ENCODE results near the gene RPTOR. TPM values are rescaled to one million over a fixed set of nuclear protein-coding genes. Genes with fewer than 3 reads are reported as not detected.

The RPTOR gene
- polyA plus RNA-seq, 1 donor (not counting 4 experiments of a cell fraction or from before 2014, with no cell fraction given): 4.0 TPM

DNA sequence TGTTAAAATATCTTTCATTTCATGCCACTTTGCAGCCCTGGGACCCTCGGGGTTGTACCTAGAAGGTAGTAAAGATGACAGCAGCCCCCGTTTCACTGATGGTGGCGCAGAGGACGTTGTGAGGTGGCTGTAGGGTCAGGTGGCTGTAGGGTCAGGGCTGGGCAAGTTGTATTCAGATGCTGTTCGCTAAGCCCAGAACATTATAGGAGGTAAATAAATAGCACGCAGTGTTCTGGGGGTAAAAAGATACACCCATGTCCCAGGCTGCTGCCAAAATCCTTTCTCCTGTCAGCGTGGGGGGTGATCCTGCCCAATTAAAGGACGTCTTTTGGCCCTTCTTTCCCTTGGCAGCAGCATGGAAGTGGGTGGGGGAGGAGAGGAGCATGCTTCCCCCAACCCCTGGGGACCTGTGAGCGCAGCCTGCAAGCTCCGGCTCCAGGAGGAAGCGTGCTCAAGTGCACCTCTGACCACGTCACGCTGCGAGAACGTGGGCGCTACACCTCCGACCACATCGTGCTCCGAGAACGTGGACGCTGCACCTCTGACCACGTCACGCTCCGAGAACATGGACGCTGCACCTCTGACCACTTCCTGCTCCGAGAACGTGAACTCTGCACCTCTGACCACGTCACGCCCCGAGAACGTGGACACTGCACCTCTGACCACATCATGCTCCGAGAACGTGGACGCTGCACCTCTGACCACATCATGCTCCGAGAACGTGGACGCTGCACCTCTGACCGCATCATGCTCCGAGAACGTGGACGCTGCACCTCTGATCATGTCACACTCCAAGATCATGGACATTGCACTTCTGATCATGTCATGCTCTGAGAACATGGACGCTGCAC lies 182.1 kb downstream of the RPTOR start:
- Histone ChIP-seq H3K4me2 (ENCODE audit: control insufficient read depth, extremely low read depth, insufficient read depth, low read depth, low read length) (no peak overlapping the region), H3K36me3 (ENCODE audit: control insufficient read depth in 2 of 2, extremely low read depth in 1 of 2, insufficient read depth in 2 of 2, low read length in 2 of 2) (peaks cover 2 to 10% of the 10 kb centered on the region in 2 experiments), H3K27me3 (ENCODE audit: control insufficient read depth, extremely low read depth, insufficient read depth, low read length) (no peaks in the 10 kb centered on the region), H3K27ac (ENCODE audit: control insufficient read depth, insufficient read depth, low read length) (no peak overlapping the region), H3K9ac (ENCODE audit: control insufficient read depth, extremely low read depth, insufficient read depth, low read length) (no peak overlapping the region), H3K4me3 (ENCODE audit: control insufficient read depth in 2 of 3, extremely low read depth in 1 of 3, insufficient read depth in 2 of 3, low read depth in 1 of 3, low read length in 3 of 3) (no peak overlapping the region), H2AFZ (ENCODE audit: control insufficient read depth, low read length) (no peak overlapping the region), H4K20me1 (ENCODE audit: control insufficient read depth, extremely low read depth, insufficient read depth, low read length) (no peaks in the 10 kb centered on the region), H3K9me3 (ENCODE audit: control insufficient read depth, low read depth, low read length) (no peaks in the 10 kb centered on the region), H3K4me1 (ENCODE audit: control insufficient read depth, extremely low read depth, insufficient read depth, low read length) (peaks cover 37% of the 10 kb centered on the region), H3K79me2 (ENCODE audit: control insufficient read depth, insufficient read depth, low read length) (peaks cover 41% of the 10 kb centered on the region), H3K9me1 (ENCODE audit: control insufficient read depth, extremely low read depth, insufficient read depth, low read length) (no peaks in the 10 kb centered on the region)
- no peak for DNase-seq (ENCODE audit: low read depth, low spot score)
- FAIRE-seq: no peak
- dilution Hi-C loops (cut with MboI; ENCODE audit: extremely low pct_ligation_motif_present, low sequenced_read_pairs): no loop called here
- TF ChIP-seq, protein P1, sequence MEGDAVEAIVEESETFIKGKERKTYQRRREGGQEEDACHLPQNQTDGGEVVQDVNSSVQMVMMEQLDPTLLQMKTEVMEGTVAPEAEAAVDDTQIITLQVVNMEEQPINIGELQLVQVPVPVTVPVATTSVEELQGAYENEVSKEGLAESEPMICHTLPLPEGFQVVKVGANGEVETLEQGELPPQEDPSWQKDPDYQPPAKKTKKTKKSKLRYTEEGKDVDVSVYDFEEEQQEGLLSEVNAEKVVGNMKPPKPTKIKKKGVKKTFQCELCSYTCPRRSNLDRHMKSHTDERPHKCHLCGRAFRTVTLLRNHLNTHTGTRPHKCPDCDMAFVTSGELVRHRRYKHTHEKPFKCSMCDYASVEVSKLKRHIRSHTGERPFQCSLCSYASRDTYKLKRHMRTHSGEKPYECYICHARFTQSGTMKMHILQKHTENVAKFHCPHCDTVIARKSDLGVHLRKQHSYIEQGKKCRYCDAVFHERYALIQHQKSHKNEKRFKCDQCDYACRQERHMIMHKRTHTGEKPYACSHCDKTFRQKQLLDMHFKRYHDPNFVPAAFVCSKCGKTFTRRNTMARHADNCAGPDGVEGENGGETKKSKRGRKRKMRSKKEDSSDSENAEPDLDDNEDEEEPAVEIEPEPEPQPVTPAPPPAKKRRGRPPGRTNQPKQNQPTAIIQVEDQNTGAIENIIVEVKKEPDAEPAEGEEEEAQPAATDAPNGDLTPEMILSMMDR (optimal IDR thresholded peaks at IDR 0.05 in 1 of 3, IDR thresholded peaks at IDR 0.05 in 1 of 3, conservative IDR thresholded peaks at IDR 0.05 in 1 of 3; ENCODE audit: extremely low read depth in 1 of 3, insufficient read depth in 2 of 3, low read length in 3 of 3): no peak
- no peak for TF ChIP-seq EZH2 (IDR thresholded peaks at IDR 0.05; ENCODE audit: low read length)

DNA sequence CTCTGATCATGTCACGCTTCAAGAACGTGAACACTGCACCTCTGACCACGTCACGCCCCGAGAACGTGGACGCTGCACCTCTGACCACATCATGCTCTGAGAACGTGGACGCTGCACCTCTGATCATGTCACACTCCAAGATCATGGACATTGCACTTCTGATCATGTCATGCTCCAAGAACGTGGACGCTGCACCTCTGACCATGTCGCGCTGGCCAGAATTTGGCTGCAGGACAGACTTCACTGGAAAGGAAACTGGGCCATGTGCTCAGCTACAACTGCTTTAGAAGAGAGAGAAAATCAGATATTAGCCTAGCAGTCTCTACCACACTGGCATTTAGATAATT lies 182.7 kb downstream of the RPTOR start:
- Histone ChIP-seq H3K9me1 (ENCODE audit: control insufficient read depth, extremely low read depth, insufficient read depth, low read length) (no peaks in the 10 kb centered on the region), H2AFZ (ENCODE audit: control insufficient read depth, low read length) (no peak overlapping the region), H3K36me3 (ENCODE audit: control insufficient read depth in 2 of 2, extremely low read depth in 1 of 2, insufficient read depth in 2 of 2, low read length in 2 of 2) (peaks cover 2 to 10% of the 10 kb centered on the region in 2 experiments), H3K27me3 (ENCODE audit: control insufficient read depth, extremely low read depth, insufficient read depth, low read length) (no peaks in the 10 kb centered on the region), H4K20me1 (ENCODE audit: control insufficient read depth, extremely low read depth, insufficient read depth, low read length) (no peaks in the 10 kb centered on the region), H3K79me2 (ENCODE audit: control insufficient read depth, insufficient read depth, low read length) (peaks cover 39% of the 10 kb centered on the region), H3K4me1 (ENCODE audit: control insufficient read depth, extremely low read depth, insufficient read depth, low read length) (peaks cover 32% of the 10 kb centered on the region), H3K9ac (ENCODE audit: control insufficient read depth, extremely low read depth, insufficient read depth, low read length) (no peak overlapping the region), H3K9me3 (ENCODE audit: control insufficient read depth, low read depth, low read length) (no peaks in the 10 kb centered on the region), H3K4me2 (ENCODE audit: control insufficient read depth, extremely low read depth, insufficient read depth, low read depth, low read length) (no peak overlapping the region), H3K27ac (ENCODE audit: control insufficient read depth, insufficient read depth, low read length) (no peak overlapping the region), H3K4me3 (ENCODE audit: control insufficient read depth in 2 of 3, extremely low read depth in 1 of 3, insufficient read depth in 2 of 3, low read depth in 1 of 3, low read length in 3 of 3) (no peak overlapping the region)
- FAIRE-seq: peak; percentile 26
- DNase-seq (ENCODE audit: low read depth, low spot score): no peak
- no peak for TF ChIP-seq EZH2 (IDR thresholded peaks at IDR 0.05; ENCODE audit: low read length)
- TF ChIP-seq, protein P1 (optimal IDR thresholded peaks at IDR 0.05 in 1 of 3, IDR thresholded peaks at IDR 0.05 in 1 of 3, conservative IDR thresholded peaks at IDR 0.05 in 1 of 3; ENCODE audit: extremely low read depth in 1 of 3, insufficient read depth in 2 of 3, low read length in 3 of 3): no peak
- dilution Hi-C loops (cut with MboI; ENCODE audit: extremely low pct_ligation_motif_present, low sequenced_read_pairs): no loop called here

All from keratinocyte (primary cell).